ENCODE measurements around the gene SEC14L3.

SEC14L3 gene

DNA sequence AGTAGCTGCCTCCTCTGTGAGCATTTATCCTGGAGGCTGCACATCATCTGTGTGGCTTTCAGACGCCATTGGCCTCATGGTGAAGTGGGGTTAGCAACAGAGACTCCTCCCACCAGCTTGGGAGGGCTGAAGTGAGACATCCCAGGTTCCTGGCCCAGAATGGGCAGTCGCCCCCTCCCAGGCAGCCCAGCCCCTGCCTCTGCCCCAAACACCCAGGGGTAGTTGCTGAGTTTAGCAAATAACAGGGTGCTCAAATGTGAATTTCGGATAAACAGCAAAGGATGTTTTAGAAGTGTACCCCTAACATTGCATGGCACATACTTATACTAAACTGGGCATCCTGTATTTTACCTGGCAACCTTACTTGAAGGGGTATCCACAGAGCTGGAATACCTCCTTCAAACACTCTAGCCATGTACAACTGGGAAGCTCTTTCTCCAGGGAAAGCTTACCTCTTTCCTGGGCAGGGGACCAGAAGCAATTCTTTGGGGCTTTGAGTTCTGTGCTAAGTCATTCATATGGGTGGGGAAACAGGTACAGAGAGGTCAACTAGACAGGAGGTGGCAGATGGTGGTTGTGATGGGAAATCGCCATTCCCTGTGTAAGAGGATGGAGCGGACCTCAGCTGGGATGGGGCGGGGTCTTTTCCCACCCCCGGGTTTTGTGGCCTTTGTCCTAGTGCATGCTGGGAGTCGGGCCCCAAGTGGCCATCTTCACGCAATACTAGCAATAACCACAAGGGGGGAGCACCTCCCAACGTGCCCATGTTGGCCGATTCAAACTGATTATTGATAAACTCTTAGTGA lies 27.0 kb downstream of the SEC14L3 start:
- Mint-ChIP-seq H3K36me3 (peaks cover 5% of the 10 kb centered on the region), H3K4me3 (no peak overlapping the region), H3K27ac (no peak overlapping the region), H3K27me3 (peaks cover 39% of the 10 kb centered on the region), H3K4me1 (peaks cover 6% of the 10 kb centered on the region), H3K9me3 (peaks cover 4% of the 10 kb centered on the region)
- ATAC-seq (ENCODE audit: low read depth): peak; percentile 15
- peak in 1 of 2 donors; percentile 36 for DNase-seq (ENCODE audit: low spot score in 2 of 2)

DNA sequence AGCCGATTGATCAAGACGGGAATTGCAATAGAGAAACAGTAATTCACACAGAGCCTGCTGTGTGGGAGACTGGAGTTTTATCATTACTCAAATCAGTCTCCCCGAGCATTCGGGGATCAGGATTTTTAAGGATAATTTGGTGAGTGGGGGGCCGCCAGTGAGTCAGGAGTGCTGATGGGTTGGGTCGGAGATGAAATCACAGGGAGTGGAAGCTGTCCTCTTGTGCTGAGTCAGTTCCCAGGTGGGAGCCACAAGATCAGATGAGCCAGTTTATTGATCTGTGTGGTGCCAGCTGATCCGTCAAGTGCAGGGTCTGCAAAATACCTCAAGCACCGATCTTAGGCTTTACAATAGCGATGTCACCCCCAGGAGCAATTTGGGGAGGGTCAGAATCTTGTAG lies 30.7 kb downstream of the SEC14L3 start:
- ATAC-seq (ENCODE audit: low read depth): no peak
- H3K27me3 Mint-ChIP-seq: peaks cover 33% of the 10 kb centered on the region
- peaks cover 6% of the 10 kb centered on the region for H3K4me1 Mint-ChIP-seq
- DNase-seq (ENCODE audit: low spot score in 2 of 2): no peak
- peaks cover 9% of the 10 kb centered on the region for H3K36me3 Mint-ChIP-seq
- peaks cover 8% of the 10 kb centered on the region for H3K9me3 Mint-ChIP-seq
- H3K27ac Mint-ChIP-seq: no peak overlapping the region
- no peak overlapping the region for H3K4me3 Mint-ChIP-seq

DNA sequence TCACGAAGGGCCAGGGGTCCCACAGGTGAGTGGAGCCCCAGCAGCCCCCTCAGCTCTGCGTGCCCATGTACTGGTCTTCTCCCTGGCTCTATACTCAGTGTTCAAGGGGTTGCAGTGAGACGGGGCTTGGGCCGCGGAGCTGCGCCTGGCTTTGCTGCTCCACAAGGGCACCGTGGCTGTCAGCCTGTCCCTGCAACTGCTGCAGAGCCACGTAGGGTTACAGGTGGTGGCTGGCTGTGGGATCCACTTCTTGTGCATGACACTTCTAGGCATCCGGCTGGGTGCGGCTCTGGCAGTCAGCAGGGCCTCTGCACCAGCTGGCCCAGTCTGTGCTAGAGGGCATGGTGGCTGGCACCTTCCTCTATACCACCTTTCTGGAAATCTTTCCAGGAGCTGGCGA lies 32.0 kb downstream of the SEC14L3 start:
- Mint-ChIP-seq H3K27me3 (peaks cover 31% of the 10 kb centered on the region), H3K4me3 (no peak overlapping the region), H3K36me3 (peaks cover 19% of the 10 kb centered on the region), H3K27ac (no peak overlapping the region), H3K4me1 (peaks cover 15% of the 10 kb centered on the region), H3K9me3 (peaks cover 16% of the 10 kb centered on the region)
- no peak for ATAC-seq (ENCODE audit: low read depth)
- no peak for DNase-seq (ENCODE audit: low spot score in 2 of 2)

DNA sequence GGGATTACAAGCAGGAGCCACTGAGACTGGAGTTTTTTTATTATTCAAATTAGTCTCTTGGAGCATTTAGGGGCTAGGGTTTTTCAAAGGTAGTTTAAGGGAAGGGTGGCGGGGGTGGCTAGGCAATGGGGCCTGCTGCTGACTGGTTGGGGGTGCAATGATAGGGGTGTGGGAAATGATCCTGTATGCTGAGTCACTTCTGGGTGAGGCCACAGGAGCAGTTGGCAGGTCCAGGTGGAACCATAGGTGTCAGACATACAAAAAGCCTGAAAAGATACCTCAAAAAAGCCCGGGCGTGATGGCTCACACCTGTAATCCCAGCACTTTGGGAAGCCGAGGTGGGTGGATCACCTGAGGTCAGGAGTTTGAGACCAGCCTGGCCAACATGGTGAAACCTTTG lies 32.6 kb downstream of the SEC14L3 start:
- Mint-ChIP-seq H3K27me3 (peaks cover 31% of the 10 kb centered on the region), H3K36me3 (peaks cover 19% of the 10 kb centered on the region), H3K9me3 (peaks cover 18% of the 10 kb centered on the region), H3K4me3 (no peak overlapping the region), H3K4me1 (peaks cover 15% of the 10 kb centered on the region), H3K27ac (no peak overlapping the region)
- ATAC-seq (ENCODE audit: low read depth): no peak
- no peak for DNase-seq (ENCODE audit: low spot score in 2 of 2)

DNA sequence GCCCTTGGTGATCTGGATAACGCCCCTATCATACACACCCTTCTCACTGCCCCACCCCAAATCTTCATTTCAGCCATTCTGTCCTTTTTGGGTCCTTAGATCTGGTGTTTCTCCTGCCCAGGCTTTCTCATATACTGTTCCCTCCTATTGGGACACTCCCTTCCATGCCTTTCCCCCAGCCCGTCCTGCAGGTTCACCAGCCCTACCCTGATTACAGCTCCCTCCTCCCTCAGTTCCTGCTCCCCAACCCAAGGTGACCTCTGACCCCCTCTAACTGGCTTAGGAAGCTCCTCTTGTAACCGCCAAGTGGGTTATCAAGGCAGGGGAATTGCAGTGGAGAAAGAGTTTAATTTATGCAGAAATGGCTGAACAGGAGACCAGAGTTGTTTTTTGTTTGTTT lies 33.3 kb downstream of the SEC14L3 start:
- peaks cover 29% of the 10 kb centered on the region for H3K27me3 Mint-ChIP-seq
- peaks cover 15% of the 10 kb centered on the region for H3K4me1 Mint-ChIP-seq
- H3K9me3 Mint-ChIP-seq: peaks cover 18% of the 10 kb centered on the region
- no peak for ATAC-seq (ENCODE audit: low read depth)
- no peak overlapping the region for H3K4me3 Mint-ChIP-seq
- DNase-seq (ENCODE audit: low spot score in 2 of 2): no peak
- peak overlapping the region; percentile 33 for H3K27ac Mint-ChIP-seq
- peaks cover 19% of the 10 kb centered on the region for H3K36me3 Mint-ChIP-seq

DNA sequence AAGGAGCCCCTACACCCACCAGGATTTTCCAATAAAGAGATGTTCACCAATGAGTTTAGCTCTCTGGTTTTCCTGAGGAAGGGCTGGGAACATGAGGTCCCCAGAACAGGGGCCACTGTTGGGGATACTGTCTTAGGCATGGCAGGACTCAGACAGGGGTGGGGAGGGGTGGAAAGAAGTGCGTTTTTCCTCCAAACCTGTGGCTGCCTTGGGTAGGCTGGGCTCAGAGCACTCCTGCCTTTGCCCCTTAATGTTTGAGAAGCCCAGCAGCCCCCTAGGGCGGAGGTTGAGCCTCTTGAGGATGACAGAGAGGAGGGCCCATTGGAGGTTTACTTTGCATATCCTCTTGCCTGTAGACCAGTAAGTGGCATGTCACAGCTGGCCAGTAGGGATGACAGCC lies 35.6 kb downstream of the SEC14L3 start:
- ATAC-seq (ENCODE audit: low read depth) (no peak), DNase-seq (ENCODE audit: low spot score in 2 of 2) (no peak)
- Mint-ChIP-seq H3K9me3 (peaks cover 14% of the 10 kb centered on the region), H3K27me3 (peaks cover 21% of the 10 kb centered on the region), H3K4me1 (peaks cover 9% of the 10 kb centered on the region), H3K27ac (peak overlapping the region; percentile 98), H3K36me3 (peaks cover 17% of the 10 kb centered on the region), H3K4me3 (peak overlapping the region; percentile 78)

DNA sequence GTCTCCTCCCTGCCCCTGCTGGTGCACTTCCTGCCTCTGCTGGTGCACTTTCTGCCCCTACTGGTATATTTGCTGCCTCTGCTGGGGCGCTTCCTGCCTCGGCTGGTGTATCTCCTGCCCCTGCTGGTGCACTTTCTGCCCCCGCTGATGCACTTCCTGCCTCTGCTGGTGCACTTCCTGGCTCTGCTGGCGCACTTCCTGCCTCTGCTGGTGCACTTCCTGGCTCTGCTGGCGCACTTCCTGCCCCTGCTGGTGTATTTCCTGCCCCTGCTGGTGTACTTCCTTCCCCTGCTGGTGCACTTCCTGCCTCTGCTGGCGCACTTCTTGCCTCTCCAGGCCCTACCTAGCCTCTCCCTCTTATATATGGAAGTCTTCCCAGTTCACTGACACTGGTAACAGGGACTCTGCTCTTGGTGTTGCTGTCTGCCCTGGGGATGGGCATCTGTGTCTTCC lies 36.1 kb downstream of the SEC14L3 start:
- H3K36me3 Mint-ChIP-seq: peaks cover 17% of the 10 kb centered on the region
- peak overlapping the region; percentile 98 for H3K27ac Mint-ChIP-seq
- ATAC-seq (ENCODE audit: low read depth): peak; percentile 90
- H3K4me1 Mint-ChIP-seq: peaks cover 9% of the 10 kb centered on the region
- H3K4me3 Mint-ChIP-seq: peak overlapping the region; percentile 78
- DNase-seq (ENCODE audit: low spot score in 2 of 2): peak; percentile 41 to 68
- H3K9me3 Mint-ChIP-seq: peaks cover 14% of the 10 kb centered on the region
- peaks cover 17% of the 10 kb centered on the region for H3K27me3 Mint-ChIP-seq

DNA sequence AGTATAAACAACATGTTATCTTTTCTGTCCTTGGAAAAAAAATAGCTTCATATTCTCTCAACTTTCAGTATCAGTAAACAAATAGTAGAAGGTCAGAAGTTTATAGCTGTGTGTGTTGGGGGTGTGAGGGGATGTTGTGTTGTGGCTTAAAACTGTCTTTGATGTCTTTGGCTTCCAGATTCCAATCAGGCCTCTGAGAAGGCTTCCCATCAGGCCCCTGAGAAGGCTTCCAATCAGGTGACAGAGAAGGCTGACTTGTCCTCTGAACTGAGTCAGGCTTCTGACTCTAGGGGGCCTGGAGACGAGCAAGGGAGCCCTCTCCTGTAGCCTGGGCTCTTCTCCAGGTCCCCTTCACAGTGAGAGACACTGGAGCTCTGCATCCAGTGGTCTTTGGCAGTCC lies 37.0 kb downstream of the SEC14L3 start:
- H3K27me3 Mint-ChIP-seq: peaks cover 13% of the 10 kb centered on the region
- ATAC-seq (ENCODE audit: low read depth): no peak
- H3K9me3 Mint-ChIP-seq: peaks cover 14% of the 10 kb centered on the region
- H3K4me3 Mint-ChIP-seq: no peak overlapping the region
- peaks cover 9% of the 10 kb centered on the region for H3K4me1 Mint-ChIP-seq
- DNase-seq (ENCODE audit: low spot score in 2 of 2): no peak
- H3K36me3 Mint-ChIP-seq: peaks cover 17% of the 10 kb centered on the region
- H3K27ac Mint-ChIP-seq: peak overlapping the region; percentile 98

DNA sequence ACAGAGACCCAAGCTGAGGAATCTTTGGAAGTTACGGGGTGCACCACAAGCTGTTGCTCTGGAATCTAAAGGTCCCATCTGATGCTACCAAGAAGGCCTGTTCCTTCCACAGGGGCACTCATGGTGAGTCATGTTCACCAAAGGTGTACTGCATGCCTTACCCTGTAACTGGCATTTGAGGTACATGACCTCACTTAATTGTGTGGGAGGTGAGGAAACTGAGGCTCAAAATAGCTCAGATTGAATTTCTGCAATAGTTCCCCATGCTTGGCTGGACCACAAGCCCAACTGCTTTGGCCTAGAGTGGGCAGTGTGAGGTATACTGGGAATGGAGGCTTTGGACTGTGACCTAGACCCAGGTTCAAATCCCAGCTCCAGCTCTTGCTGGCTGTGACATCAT lies 38.0 kb downstream of the SEC14L3 start:
- Mint-ChIP-seq H3K4me3 (no peak overlapping the region), H3K4me1 (peaks cover 9% of the 10 kb centered on the region), H3K27ac (no peak overlapping the region), H3K9me3 (peaks cover 14% of the 10 kb centered on the region), H3K36me3 (peaks cover 21% of the 10 kb centered on the region), H3K27me3 (peaks cover 11% of the 10 kb centered on the region)
- DNase-seq (ENCODE audit: low spot score in 2 of 2) (no peak), ATAC-seq (ENCODE audit: low read depth) (no peak)

DNA sequence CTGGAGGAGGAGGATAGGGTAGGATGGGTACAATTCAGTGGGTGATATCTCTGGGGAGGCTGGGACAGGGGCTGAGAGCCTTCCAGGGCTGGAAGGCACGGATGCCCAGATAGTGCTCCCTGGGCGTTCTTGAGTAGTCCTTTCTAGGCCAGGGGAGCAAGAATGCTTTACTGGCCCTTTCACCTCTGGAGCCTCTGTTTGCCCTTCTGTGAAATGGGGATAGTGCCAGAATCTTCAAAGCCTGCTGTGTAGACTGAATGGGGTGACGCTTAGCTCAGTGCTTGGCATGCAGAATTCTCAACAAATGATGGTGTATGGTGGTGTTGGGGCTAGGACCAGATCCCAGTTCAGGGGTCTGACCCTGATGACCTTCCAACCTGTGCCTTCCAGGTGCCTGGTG lies 38.6 kb downstream of the SEC14L3 start:
- ATAC-seq (ENCODE audit: low read depth) (no peak), DNase-seq (ENCODE audit: low spot score in 2 of 2) (no peak)
- H3K27ac Mint-ChIP-seq: no peak overlapping the region
- H3K9me3 Mint-ChIP-seq: peaks cover 12% of the 10 kb centered on the region
- peaks cover 6% of the 10 kb centered on the region for H3K27me3 Mint-ChIP-seq
- H3K4me1 Mint-ChIP-seq: peaks cover 9% of the 10 kb centered on the region
- H3K36me3 Mint-ChIP-seq: peaks cover 19% of the 10 kb centered on the region
- no peak overlapping the region for H3K4me3 Mint-ChIP-seq

DNA sequence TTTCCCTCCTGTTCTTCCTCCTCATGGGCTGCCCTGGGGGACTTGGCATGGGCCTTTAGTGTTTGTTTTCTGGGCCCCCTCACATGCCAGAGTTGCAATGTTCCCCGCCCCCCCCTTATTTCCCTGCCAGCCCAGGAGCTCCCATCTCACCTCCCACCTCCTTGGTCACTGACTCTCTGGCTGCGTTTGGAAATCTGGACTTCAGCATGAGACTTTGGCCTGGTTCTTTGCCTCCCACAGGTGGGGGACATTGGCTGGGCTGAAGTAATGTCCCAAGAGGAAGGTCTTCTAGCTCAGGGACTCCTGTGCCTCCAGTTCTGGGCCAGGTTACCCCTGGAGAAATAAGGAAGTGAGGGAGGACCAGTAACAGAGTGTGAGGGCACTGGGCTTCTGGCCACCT lies 39.3 kb downstream of the SEC14L3 start:
- no peak overlapping the region for H3K4me3 Mint-ChIP-seq
- ATAC-seq (ENCODE audit: low read depth) (no peak), DNase-seq (ENCODE audit: low spot score in 2 of 2) (no peak)
- peaks cover 5% of the 10 kb centered on the region for H3K27me3 Mint-ChIP-seq
- no peak overlapping the region for H3K27ac Mint-ChIP-seq
- peaks cover 9% of the 10 kb centered on the region for H3K4me1 Mint-ChIP-seq
- peaks cover 18% of the 10 kb centered on the region for H3K36me3 Mint-ChIP-seq
- peaks cover 11% of the 10 kb centered on the region for H3K9me3 Mint-ChIP-seq

DNA sequence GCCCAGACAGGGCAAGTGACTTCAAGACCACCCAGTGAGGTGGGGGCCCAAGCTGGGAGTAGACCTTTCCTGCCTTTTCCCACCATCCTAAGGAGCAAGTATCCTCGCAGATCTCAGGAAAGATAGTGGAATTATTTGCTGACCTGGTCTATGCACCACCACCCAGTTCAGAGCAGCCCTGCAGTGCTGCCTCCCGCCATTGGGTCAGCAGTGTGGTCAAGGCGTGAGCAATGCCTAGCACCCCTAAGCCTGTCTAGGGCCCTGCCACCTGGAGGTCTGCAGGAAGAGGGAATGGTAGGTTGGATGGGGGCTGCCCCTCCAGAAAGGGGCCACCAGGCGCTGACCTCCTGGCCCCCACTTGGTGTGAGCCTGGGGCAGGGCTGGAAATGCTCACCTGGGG lies 39.7 kb downstream of the SEC14L3 start:
- Mint-ChIP-seq H3K9me3 (peaks cover 11% of the 10 kb centered on the region), H3K4me3 (no peak overlapping the region), H3K4me1 (peaks cover 9% of the 10 kb centered on the region), H3K36me3 (peaks cover 21% of the 10 kb centered on the region), H3K27me3 (peaks cover 5% of the 10 kb centered on the region), H3K27ac (no peak overlapping the region)
- no peak for ATAC-seq (ENCODE audit: low read depth)
- no peak for DNase-seq (ENCODE audit: low spot score in 2 of 2)

DNA sequence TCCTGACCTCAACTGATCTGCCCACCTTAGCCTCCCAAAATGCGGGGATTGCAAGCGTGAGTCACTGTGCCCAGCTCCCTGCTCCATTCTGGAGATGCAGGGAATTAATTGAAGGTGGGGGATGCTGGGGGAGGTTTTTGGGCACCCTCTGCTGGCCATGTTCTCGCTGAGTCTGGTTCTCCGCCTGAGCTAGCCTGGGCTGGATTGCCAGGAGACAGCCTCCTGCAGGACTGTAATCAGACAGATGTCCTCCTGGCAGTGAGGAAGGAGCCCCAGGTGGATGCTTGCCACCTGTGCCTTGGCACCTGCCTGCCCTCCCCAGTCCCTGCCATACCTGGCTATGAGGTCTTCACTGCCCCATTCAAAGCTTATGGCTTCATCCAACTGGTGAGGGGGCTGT lies 40.9 kb downstream of the SEC14L3 start:
- Mint-ChIP-seq H3K36me3 (peaks cover 19% of the 10 kb centered on the region), H3K9me3 (peaks cover 9% of the 10 kb centered on the region), H3K27me3 (peaks cover 3% of the 10 kb centered on the region), H3K4me1 (peaks cover 18% of the 10 kb centered on the region), H3K27ac (no peak overlapping the region), H3K4me3 (no peak overlapping the region)
- no peak for DNase-seq (ENCODE audit: low spot score in 2 of 2)
- no peak for ATAC-seq (ENCODE audit: low read depth)

DNA sequence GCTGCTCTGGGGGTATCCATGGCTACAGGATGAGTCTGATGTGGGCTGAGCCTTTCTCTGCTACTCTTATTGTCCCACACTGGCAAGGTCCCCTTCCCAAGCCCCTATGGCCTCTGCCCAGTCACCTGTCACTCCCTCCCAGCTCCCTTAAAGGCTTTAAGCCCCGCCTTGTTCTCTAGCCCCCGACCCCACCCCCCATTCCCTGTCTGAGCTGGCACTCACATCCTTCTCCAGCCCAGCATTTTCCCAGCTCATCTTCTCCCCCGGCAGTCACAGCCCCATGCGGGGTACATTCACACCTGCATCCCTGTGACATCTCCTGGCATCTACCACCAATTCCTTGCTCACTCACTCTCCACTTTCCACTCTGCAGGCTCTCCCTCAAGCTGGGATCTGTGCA lies 41.9 kb downstream of the SEC14L3 start:
- no peak for DNase-seq (ENCODE audit: low spot score in 2 of 2)
- no peak for ATAC-seq (ENCODE audit: low read depth)
- Mint-ChIP-seq H3K36me3 (peaks cover 11% of the 10 kb centered on the region), H3K4me1 (peaks cover 16% of the 10 kb centered on the region), H3K27ac (no peak overlapping the region), H3K9me3 (peaks cover 1% of the 10 kb centered on the region), H3K27me3 (no peaks in the 10 kb centered on the region), H3K4me3 (no peak overlapping the region)

DNA sequence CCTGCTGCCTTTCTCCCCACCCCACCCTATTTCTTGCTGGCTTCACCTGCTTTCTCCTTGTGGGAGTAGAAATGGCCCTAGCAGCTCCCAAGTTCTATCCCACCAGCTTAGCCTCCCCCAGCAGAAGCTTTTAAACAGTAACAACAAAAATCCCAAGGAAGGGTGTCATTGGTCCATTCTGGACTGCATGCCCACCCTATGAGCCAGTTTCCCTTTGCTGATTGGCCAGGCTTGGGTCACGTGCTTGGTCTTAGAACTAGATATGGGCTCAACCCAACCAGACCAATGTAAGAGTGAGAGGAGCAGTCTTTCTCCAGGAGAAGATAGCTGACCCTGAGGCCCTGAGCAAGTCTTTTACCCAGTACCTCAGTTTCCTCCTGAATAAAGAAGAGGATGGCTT lies 43.9 kb downstream of the SEC14L3 start:
- Mint-ChIP-seq H3K36me3 (peaks cover 11% of the 10 kb centered on the region), H3K4me3 (no peak overlapping the region), H3K27me3 (no peaks in the 10 kb centered on the region), H3K4me1 (peaks cover 22% of the 10 kb centered on the region), H3K27ac (no peak overlapping the region), H3K9me3 (no peaks in the 10 kb centered on the region)
- DNase-seq (ENCODE audit: low spot score in 2 of 2): no peak
- ATAC-seq (ENCODE audit: low read depth): no peak

Measured in memory B cell (primary cell).